CD4-positive, alpha-beta T cell treated with Interleukin-17A for 1 hour (primary cell): ENCODE data around the gene CRABP2.
A peak's percentile ranks its signal among the peaks of the same experiment; 100 is the strongest.

Experiments used
- DNase-seq: peaks from one replicate; pipeline ENCODE4 v3.0.0-alpha.2; 2020

Gene CRABP2

GRCh38 chr1:156741481-156741983 lies 36.1 kb upstream of the CRABP2 start:
- DNase-seq: no peak

- peak; percentile 100 for DNase-seq
Observed at GRCh38 chr1:156740741-156741480, 35.5 kb upstream of the CRABP2 start, which contains the start of gene MRPL24. TSS of gene MRPL24 (minus strand) at chr1:156741088. CDS start at chr1:156738704, 2,384 bp downstream.

GRCh38 chr1:156740237-156740740 lies 34.9 kb upstream of the CRABP2 start:
- DNase-seq: no peak

GRCh38 chr1:156738916-156739315 lies 33.5 kb upstream of the CRABP2 start:
- DNase-seq: no peak

GRCh38 chr1:156738407-156738806 lies 33.0 kb upstream of the CRABP2 start:
- no peak for DNase-seq

- no peak for DNase-seq
Observed at GRCh38 chr1:156733989-156734584, 28.7 kb upstream of the CRABP2 start.

- peak; percentile 97 for DNase-seq
Observed at GRCh38 chr1:156728599-156729462, 23.4 kb upstream of the CRABP2 start, which contains the start of gene ISG20L2. TSS of gene ISG20L2 (minus strand) at chr1:156728766. CDS start at chr1:156727652, 1,114 bp downstream.

GRCh38 chr1:156727926-156728598 lies 22.7 kb upstream of the CRABP2 start, which contains the start of gene METTL25B:
TSS of gene METTL25B (plus strand) at chr1:156728469. CDS start at chr1:156729105, 636 bp downstream.
- DNase-seq: peak; percentile 80

- no peak for DNase-seq
Observed at GRCh38 chr1:156727492-156727891, 22.1 kb upstream of the CRABP2 start.

GRCh38 chr1:156726549-156727226 lies 21.3 kb upstream of the CRABP2 start:
- peak; percentile 66 for DNase-seq

GRCh38 chr1:156725683-156726280 lies 20.4 kb upstream of the CRABP2 start:
- peak; percentile 83 for DNase-seq

- no peak for DNase-seq
Observed at GRCh38 chr1:156721535-156721934, 16.2 kb upstream of the CRABP2 start.

GRCh38 chr1:156721131-156721530 lies 15.7 kb upstream of the CRABP2 start:
- no peak for DNase-seq

GRCh38 chr1:156717351-156717750 lies 12.0 kb upstream of the CRABP2 start:
- DNase-seq: no peak

GRCh38 chr1:156714830-156715229 lies 9.4 kb upstream of the CRABP2 start:
- DNase-seq: no peak

- no peak for DNase-seq
Observed at GRCh38 chr1:156712626-156713025, 7.2 kb upstream of the CRABP2 start.

GRCh38 chr1:156711011-156711817 lies 5.8 kb upstream of the CRABP2 start:
- DNase-seq: no peak

- DNase-seq: no peak
Observed at GRCh38 chr1:156709757-156710489, 4.5 kb upstream of the CRABP2 start.

- DNase-seq: no peak
Observed at GRCh38 chr1:156709031-156709430, 3.6 kb upstream of the CRABP2 start.
